Right lobe of liver (tissue), 4 donors: ENCODE data around the gene TCF12.
A peak's percentile ranks its signal among the peaks of the same experiment; 100 is the strongest.

Source experiments
- POLR2A ChIP-seq: fragments of 450-650 bp; IDR thresholded peaks from one replicate; pipeline ENCODE4 v1.6.1; 2017; ENCODE audit warnings: antibody characterized with exemption, mild to moderate bottlenecking
- TF ChIP-seq, protein P1 (sequence below), 4 donors: fragments of 200-600 bp in 3 of 4; fragments of 450-650 bp in 1 of 4; IDR thresholded peaks; one replicate each; pipeline versions ENCODE4 v1.5.1 to v1.8.0; 2016 to 2022; ENCODE audit warnings: antibody characterized with exemption in 4 of 4, mild to moderate bottlenecking in 2 of 4
- donor health status: DM: no; HTN: no; CAD: no.
- donor health status: DM: no; HTN: no; CAD: no.
- donor health status: DM: no; HTN: yes; CAD: no.

- TF ChIP-seq, protein P1, sequence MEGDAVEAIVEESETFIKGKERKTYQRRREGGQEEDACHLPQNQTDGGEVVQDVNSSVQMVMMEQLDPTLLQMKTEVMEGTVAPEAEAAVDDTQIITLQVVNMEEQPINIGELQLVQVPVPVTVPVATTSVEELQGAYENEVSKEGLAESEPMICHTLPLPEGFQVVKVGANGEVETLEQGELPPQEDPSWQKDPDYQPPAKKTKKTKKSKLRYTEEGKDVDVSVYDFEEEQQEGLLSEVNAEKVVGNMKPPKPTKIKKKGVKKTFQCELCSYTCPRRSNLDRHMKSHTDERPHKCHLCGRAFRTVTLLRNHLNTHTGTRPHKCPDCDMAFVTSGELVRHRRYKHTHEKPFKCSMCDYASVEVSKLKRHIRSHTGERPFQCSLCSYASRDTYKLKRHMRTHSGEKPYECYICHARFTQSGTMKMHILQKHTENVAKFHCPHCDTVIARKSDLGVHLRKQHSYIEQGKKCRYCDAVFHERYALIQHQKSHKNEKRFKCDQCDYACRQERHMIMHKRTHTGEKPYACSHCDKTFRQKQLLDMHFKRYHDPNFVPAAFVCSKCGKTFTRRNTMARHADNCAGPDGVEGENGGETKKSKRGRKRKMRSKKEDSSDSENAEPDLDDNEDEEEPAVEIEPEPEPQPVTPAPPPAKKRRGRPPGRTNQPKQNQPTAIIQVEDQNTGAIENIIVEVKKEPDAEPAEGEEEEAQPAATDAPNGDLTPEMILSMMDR (IDR thresholded peaks at IDR 0.05), result peak; percentile 75 to 83 (median 78)
- TF ChIP-seq POLR2A, result no peak
Observed at GRCh38 chr15:57146506-57147201, 228.2 kb downstream of the TCF12 start.
